HepG2 (cell line): ENCODE data around the gene PELI3. TPM values are rescaled to one million over a fixed set of nuclear protein-coding genes. Genes with fewer than 3 reads are reported as not detected.

Experiments used
- BCL3 ChIP-seq: sonication (generic); formaldehyde crosslinking; IDR thresholded peaks from 2 replicates; pipeline ENCODE4 v1.5.1; 2020; ENCODE audit warnings: mild to moderate bottlenecking, missing genetic modification reagents, moderate library complexity
- HBP1 ChIP-seq: IDR thresholded peaks from 2 replicates; pipeline ENCODE4 v1.6.1; 2016; ENCODE audit warnings: low read depth, control low read depth
- IKZF1 ChIP-seq: fragments of 450-650 bp; IDR thresholded peaks from 2 replicates; pipeline ENCODE4 v1.7.1; 2016
- MAFG ChIP-seq: sonication (generic); formaldehyde crosslinking; IDR thresholded peaks from 2 replicates; pipeline ENCODE4 v1.5.1; 2020; ENCODE audit warnings: mild to moderate bottlenecking, missing genetic modification reagents
- MAZ ChIP-seq, 2 experiments: sonication (generic) in 1 of 2; formaldehyde crosslinking in 1 of 2; IDR thresholded peaks; 2 replicates each; pipeline versions ENCODE4 v1.5.0 to v1.6.1; 2012 to 2020; ENCODE audit warnings: low read depth in 2 of 2, mild to moderate bottlenecking in 2 of 2, borderline replicate concordance in 1 of 2, improper control_type of control experiment in 1 of 2, low read length in 1 of 2, missing genetic modification reagents in 1 of 2, moderate library complexity in 1 of 2
- NCOR1 ChIP-seq: fragments of 200-600 bp; sonication (generic); IDR thresholded peaks from 2 replicates; pipeline ENCODE4 v1.7.0; 2017; ENCODE audit warnings: antibody characterized with exemption, low read length, borderline replicate concordance
- NKX3-1 ChIP-seq: sonication (generic); formaldehyde crosslinking; IDR thresholded peaks from 2 replicates; pipeline ENCODE4 v1.5.0; 2020; ENCODE audit warnings: missing genetic modification reagents
- NR3C1 ChIP-seq: sonication (generic); formaldehyde crosslinking; IDR thresholded peaks from 2 replicates; pipeline ENCODE4 v1.4.0; 2020; ENCODE audit warnings: missing genetic modification reagents
- PAF1 ChIP-seq: IDR thresholded peaks from 2 replicates; pipeline ENCODE4 v1.6.1; 2016; ENCODE audit warnings: missing genetic modification reagents, missing compliant biosample characterization
- PHF21A ChIP-seq: sonication (generic); formaldehyde crosslinking; IDR thresholded peaks from 2 replicates; pipeline ENCODE4 v1.5.0; 2020; ENCODE audit warnings: mild to moderate bottlenecking, missing genetic modification reagents
- PITX1 ChIP-seq: sonication (generic); formaldehyde crosslinking; IDR thresholded peaks from 2 replicates; pipeline ENCODE4 v1.5.1; 2020; ENCODE audit warnings: mild to moderate bottlenecking, missing genetic modification reagents
- SIN3A ChIP-seq: IDR thresholded peaks from 2 replicates; pipeline ENCODE4 v1.6.1; 2011; ENCODE audit warnings: low read depth, mild to moderate bottlenecking, control low read depth, low read length, borderline replicate concordance
- WIZ ChIP-seq: sonication (generic); formaldehyde crosslinking; IDR thresholded peaks from 2 replicates; pipeline ENCODE4 v1.5.1; 2020; ENCODE audit warnings: mild to moderate bottlenecking, missing genetic modification reagents
- ZBTB38 ChIP-seq: sonication (generic); formaldehyde crosslinking; IDR thresholded peaks from 2 replicates; pipeline ENCODE4 v1.5.1; 2020; ENCODE audit warnings: mild to moderate bottlenecking, missing genetic modification reagents
- ZMYM4 ChIP-seq: sonication (generic); formaldehyde crosslinking; IDR thresholded peaks from 2 replicates; pipeline ENCODE4 v1.8.1; 2023; ENCODE audit warnings: mild to moderate bottlenecking, missing genetic modification reagents
- ZNF136 ChIP-seq: sonication (generic); formaldehyde crosslinking; IDR thresholded peaks from 2 replicates; pipeline ENCODE4 v1.8.1; 2022; ENCODE audit warnings: low read depth, mild to moderate bottlenecking, moderate library complexity, missing genetic modification reagents
- ZNF142 ChIP-seq: sonication (generic); formaldehyde crosslinking; IDR thresholded peaks from 2 replicates; pipeline ENCODE4 v1.4.0; 2020; ENCODE audit warnings: missing genetic modification reagents
- ZNF275 ChIP-seq: sonication (generic); formaldehyde crosslinking; IDR thresholded peaks from 2 replicates; pipeline ENCODE4 v1.8.0; 2022; ENCODE audit warnings: missing genetic modification reagents, mild to moderate bottlenecking, inconsistent platforms, borderline replicate concordance
- ZNF326 ChIP-seq: sonication (generic); formaldehyde crosslinking; IDR thresholded peaks from 2 replicates; pipeline ENCODE4 v1.4.0; 2020; ENCODE audit warnings: missing genetic modification reagents, borderline replicate concordance
- ZNF350 ChIP-seq: sonication (generic); formaldehyde crosslinking; IDR thresholded peaks from 2 replicates; pipeline ENCODE4 v1.4.0; 2020; ENCODE audit warnings: mild to moderate bottlenecking, low read depth, missing genetic modification reagents, borderline replicate concordance
- polyA plus RNA-seq, 8 experiments: library from polyadenylated mRNA; depleted of rRNA in 3 of 8; stranded (reverse) in 7 of 8; unstranded in 1 of 8; fragments of >200 nt; fragmentation: Illumina TruSeq in 4 of 8; extraction: Trizol in 4 of 8; gene quantifications; 2 replicates each; pipeline versions ENCODE4 v1.2.1 to v1.2.3, GENCODE V29; 2011 to 2016; ENCODE audit warnings: low read depth in 4 of 8, missing spikeins in 1 of 8, mixed read lengths in 1 of 8; ENCODE audit not compliant: insufficient read depth in 1 of 8
- total RNA-seq, 5 experiments: library from RNA; depleted of rRNA; stranded (reverse); fragments of >200 nt; fragmentation: Illumina TruSeq; extraction: Trizol; gene quantifications; 2 replicates each; pipeline ENCODE4 v1.2.3, GENCODE V29; 2016; ENCODE audit warnings: low read depth in 1 of 5

Gene PELI3
- total and polyA plus RNA-seq, 2 of the 13 experiments (the other 11 are each of a cell fraction or from before 2014, with no cell fraction given): 2.0 to 4.0 TPM

- TF ChIP-seq ZNF142 (CRISPR knock-in tag) (no peak), ZNF350 (CRISPR knock-in tag) (no peak), HBP1 (no peak), WIZ (CRISPR knock-in tag) (no peak), NR3C1 (CRISPR knock-in tag) (no peak), ZBTB38 (peak; percentile 48; the same call in 1 of the 2 replicates), MAFG (CRISPR knock-in tag) (peak; percentile 67; the same call in 1 of the 2 replicates), ZNF136 (CRISPR knock-in tag) (no peak), IKZF1 (no peak), PHF21A (CRISPR knock-in tag) (no peak), PAF1 (CRISPR knock-in tag) (no peak), ZNF275 (CRISPR knock-in tag) (no peak), ZMYM4 (CRISPR knock-in tag) (0 out of 2 replicates have a peak, but pooled peaks have one; percentile 35), PITX1 (CRISPR knock-in tag) (no peak), MAZ (IDR thresholded peaks at IDR 0.05; ENCODE audit: borderline replicate concordance, low read depth, low read length) (no peak), MAZ (CRISPR knock-in tag; IDR thresholded peaks at IDR 0.05; ENCODE audit: low read depth) (no peak), ZNF326 (CRISPR knock-in tag) (no peak), BCL3 (no peak), NKX3-1 (CRISPR knock-in tag) (no peak), SIN3A (no peak), NCOR1 (no peak)
Measured at GRCh38 chr11:66509131-66509561, 42.4 kb downstream of the PELI3 start (continued).
